Osteocyte (in vitro differentiated cells): Measurements from ENCODE around the gene ACOX3. TPM values are rescaled to one million over a fixed set of nuclear protein-coding genes. Genes with fewer than 3 reads are reported as not detected.

Source experiments
- DNase-seq: peaks from one replicate; pipeline ENCODE4 v3.0.0; 2021; ENCODE audit warnings: mixed read lengths; ENCODE audit not compliant: unreplicated experiment; ENCODE audit errors: extremely low spot score
- H3K27ac Mint-ChIP-seq: one replicate; pipeline ENCODE4 v1.8.0; 2021; ENCODE audit warnings: mild to moderate bottlenecking, mixed read lengths; ENCODE audit not compliant: unreplicated experiment
- H3K27me3 Mint-ChIP-seq: one replicate; pipeline ENCODE4 v1.8.0; 2021; ENCODE audit warnings: mixed read lengths; ENCODE audit not compliant: unreplicated experiment
- H3K36me3 Mint-ChIP-seq: one replicate; pipeline ENCODE4 v1.8.0; 2021; ENCODE audit warnings: mixed read lengths; ENCODE audit not compliant: unreplicated experiment
- H3K4me1 Mint-ChIP-seq: one replicate; pipeline ENCODE4 v1.8.0; 2021; ENCODE audit warnings: mixed read lengths; ENCODE audit not compliant: unreplicated experiment
- H3K4me3 Mint-ChIP-seq: one replicate; pipeline ENCODE4 v1.8.0; 2021; ENCODE audit warnings: mild to moderate bottlenecking, moderate library complexity, mixed read lengths; ENCODE audit not compliant: unreplicated experiment
- H3K9me3 Mint-ChIP-seq: one replicate; pipeline ENCODE4 v1.8.0; 2021; ENCODE audit warnings: mixed read lengths; ENCODE audit not compliant: unreplicated experiment
- total RNA-seq: library from RNA; stranded (reverse); gene quantifications from 2 replicates; pipeline ENCODE4 v1.2.1, GENCODE V29; 2021
- TF ChIP-seq, protein P1 (sequence below): fragments of 200-600 bp; sonication (generic); IDR thresholded peaks from 2 replicates; pipeline ENCODE4 v1.5.0; 2021; ENCODE audit warnings: antibody characterized with exemption, mild to moderate bottlenecking, moderate library complexity

ACOX3 gene
- total RNA-seq, 1 donor from 2014 or later: 25.2 TPM

DNA sequence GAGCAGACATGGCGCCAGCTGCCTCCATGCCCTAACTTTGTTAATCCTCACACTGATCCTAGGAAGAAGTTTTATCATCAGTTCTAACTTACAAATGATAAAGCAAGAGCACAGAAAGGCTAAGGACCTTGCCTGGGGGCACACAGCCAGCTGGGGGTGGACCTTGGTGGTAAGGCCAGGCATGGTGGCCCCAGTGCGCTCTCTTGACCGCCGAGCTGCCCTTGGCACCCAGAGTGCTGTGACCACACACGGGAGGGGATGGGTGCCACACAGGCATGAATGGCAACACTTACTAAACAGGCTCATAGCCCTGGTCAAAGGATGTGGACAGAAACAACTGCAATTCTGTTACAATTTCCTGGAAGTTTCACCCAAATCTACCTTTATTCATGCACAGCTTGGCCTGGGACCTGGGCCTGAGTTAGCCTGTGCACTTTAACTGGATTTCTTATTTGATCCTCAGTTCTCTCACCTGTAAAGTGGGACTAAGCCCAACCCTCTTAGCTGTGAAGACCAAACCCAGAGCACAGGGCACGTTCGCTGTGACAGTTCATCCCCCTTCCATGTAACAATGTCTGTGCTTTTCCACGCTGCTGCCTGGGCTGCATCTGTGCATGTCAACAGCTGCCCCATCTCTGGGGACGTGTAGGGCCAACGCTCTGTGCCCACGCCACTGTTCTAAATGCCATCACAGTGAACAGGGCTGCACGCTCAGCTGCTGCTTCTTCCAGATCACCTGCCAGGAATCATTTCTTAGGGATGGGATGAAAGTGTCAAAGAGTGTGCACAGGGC lies 44.8 kb downstream of the ACOX3 start:
- TF ChIP-seq, protein P1, sequence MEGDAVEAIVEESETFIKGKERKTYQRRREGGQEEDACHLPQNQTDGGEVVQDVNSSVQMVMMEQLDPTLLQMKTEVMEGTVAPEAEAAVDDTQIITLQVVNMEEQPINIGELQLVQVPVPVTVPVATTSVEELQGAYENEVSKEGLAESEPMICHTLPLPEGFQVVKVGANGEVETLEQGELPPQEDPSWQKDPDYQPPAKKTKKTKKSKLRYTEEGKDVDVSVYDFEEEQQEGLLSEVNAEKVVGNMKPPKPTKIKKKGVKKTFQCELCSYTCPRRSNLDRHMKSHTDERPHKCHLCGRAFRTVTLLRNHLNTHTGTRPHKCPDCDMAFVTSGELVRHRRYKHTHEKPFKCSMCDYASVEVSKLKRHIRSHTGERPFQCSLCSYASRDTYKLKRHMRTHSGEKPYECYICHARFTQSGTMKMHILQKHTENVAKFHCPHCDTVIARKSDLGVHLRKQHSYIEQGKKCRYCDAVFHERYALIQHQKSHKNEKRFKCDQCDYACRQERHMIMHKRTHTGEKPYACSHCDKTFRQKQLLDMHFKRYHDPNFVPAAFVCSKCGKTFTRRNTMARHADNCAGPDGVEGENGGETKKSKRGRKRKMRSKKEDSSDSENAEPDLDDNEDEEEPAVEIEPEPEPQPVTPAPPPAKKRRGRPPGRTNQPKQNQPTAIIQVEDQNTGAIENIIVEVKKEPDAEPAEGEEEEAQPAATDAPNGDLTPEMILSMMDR: no peak
- no peaks in the 10 kb centered on the region for H3K27me3 Mint-ChIP-seq
- no peak overlapping the region for H3K27ac Mint-ChIP-seq
- no peak for DNase-seq
- H3K9me3 Mint-ChIP-seq: no peaks in the 10 kb centered on the region
- no peak overlapping the region for H3K4me3 Mint-ChIP-seq
- H3K36me3 Mint-ChIP-seq: peaks cover 26% of the 10 kb centered on the region
- H3K4me1 Mint-ChIP-seq: peaks cover 29% of the 10 kb centered on the region

GRCh38 chr4:8394806-8395205 lies 45.7 kb downstream of the ACOX3 start:
- H3K4me3 Mint-ChIP-seq: no peak overlapping the region
- no peak for DNase-seq
- H3K27ac Mint-ChIP-seq: no peak overlapping the region
- no peaks in the 10 kb centered on the region for H3K9me3 Mint-ChIP-seq
- no peaks in the 10 kb centered on the region for H3K27me3 Mint-ChIP-seq
- peaks cover 28% of the 10 kb centered on the region for H3K36me3 Mint-ChIP-seq
- TF ChIP-seq, protein P1: no peak
- H3K4me1 Mint-ChIP-seq: peaks cover 29% of the 10 kb centered on the region

DNA sequence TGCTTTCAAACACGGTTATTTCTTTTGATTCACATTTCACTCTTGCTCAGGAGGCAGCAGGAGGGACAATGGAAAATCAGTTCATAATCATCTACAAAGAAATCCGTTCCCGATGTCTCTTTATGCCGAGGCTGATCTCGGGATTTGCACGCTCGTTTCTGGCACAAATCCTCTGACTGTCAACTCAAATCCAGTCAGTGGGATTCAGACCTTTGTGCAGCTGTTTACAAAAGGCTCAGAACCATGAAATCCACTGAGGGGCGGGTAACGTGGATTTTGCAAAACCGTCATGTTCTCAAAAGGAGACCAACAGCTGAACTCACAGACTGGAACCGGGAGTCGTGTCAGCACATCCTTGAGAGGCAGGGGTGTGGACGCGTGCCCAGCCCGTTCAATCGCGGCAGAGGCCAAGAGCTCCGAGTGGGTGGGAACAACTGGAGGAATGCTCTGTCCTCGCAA lies 46.4 kb downstream of the ACOX3 start:
- H3K36me3 Mint-ChIP-seq: peaks cover 24% of the 10 kb centered on the region
- H3K27ac Mint-ChIP-seq: peak overlapping the region; percentile 65
- H3K4me1 Mint-ChIP-seq: peaks cover 29% of the 10 kb centered on the region
- H3K27me3 Mint-ChIP-seq: no peaks in the 10 kb centered on the region
- no peak overlapping the region for H3K4me3 Mint-ChIP-seq
- TF ChIP-seq, protein P1: no peak
- DNase-seq: no peak
- no peaks in the 10 kb centered on the region for H3K9me3 Mint-ChIP-seq

- no peak for DNase-seq
- Mint-ChIP-seq H3K9me3 (no peaks in the 10 kb centered on the region), H3K27me3 (no peaks in the 10 kb centered on the region)
Measured at GRCh38 chr4:8393593-8394038, 46.9 kb downstream of the ACOX3 start.

More at GRCh38 chr4:8393593-8394038, 46.9 kb downstream of the ACOX3 start:
- TF ChIP-seq, protein P1: peak; percentile 13
- peaks cover 20% of the 10 kb centered on the region for H3K36me3 Mint-ChIP-seq
- H3K4me1 Mint-ChIP-seq: peaks cover 29% of the 10 kb centered on the region
- H3K4me3 Mint-ChIP-seq: no peak overlapping the region
- peak overlapping the region; percentile 65 for H3K27ac Mint-ChIP-seq
